ENCODE measurements around the gene SSH3.

DNA sequence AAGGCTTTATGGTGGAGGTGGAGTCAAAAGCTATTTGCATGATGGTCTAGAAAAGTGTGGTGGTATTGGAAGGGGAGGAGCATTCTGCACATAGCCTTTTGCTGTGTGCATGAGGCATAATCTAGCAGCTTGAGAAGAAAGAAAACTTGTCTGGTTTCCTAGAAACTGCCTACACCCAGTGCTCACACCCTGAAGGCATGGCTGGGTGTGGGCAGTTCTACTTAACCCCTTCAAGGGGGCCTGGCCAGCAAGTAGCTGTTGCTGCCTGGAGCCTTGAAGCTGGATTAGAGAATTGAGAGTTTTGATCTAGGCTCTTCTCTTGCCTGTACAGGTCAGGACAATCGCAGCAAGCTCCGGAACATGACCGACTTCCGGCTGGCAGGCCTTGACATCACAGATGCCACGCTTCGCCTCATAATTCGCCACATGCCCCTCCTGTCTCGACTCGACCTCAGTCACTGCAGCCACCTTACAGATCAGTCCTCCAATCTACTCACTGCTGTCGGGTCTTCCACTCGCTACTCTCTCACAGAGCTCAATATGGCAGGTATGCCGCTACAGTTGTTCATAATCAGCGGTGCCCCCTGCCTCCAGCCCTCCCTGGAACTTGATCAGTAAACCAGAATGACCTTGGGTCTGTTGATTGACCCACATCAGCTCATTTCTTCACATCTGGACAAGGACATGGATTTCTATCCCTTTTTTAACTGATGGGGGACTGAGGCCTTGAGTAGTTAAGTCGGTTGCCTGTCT, 49.3 kb upstream of the SSH3 start:
- TF ChIP-seq POLR2A (IDR thresholded peaks at IDR 0.05) = no peak
- TF ChIP-seq, protein P1, sequence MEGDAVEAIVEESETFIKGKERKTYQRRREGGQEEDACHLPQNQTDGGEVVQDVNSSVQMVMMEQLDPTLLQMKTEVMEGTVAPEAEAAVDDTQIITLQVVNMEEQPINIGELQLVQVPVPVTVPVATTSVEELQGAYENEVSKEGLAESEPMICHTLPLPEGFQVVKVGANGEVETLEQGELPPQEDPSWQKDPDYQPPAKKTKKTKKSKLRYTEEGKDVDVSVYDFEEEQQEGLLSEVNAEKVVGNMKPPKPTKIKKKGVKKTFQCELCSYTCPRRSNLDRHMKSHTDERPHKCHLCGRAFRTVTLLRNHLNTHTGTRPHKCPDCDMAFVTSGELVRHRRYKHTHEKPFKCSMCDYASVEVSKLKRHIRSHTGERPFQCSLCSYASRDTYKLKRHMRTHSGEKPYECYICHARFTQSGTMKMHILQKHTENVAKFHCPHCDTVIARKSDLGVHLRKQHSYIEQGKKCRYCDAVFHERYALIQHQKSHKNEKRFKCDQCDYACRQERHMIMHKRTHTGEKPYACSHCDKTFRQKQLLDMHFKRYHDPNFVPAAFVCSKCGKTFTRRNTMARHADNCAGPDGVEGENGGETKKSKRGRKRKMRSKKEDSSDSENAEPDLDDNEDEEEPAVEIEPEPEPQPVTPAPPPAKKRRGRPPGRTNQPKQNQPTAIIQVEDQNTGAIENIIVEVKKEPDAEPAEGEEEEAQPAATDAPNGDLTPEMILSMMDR (IDR thresholded peaks at IDR 0.05) = no peak

All from breast epithelium (tissue), 3 donors.